A549 (cell line): ENCODE data around the gene ADORA1. TPM values are rescaled to one million over a fixed set of nuclear protein-coding genes. Genes with fewer than 3 reads are reported as not detected.
A peak's percentile ranks its signal among the peaks of the same experiment; 100 is the strongest.

ENCODE experiments used
- ATAC-seq, 2 experiments: fragments of 200-7000 bp in 1 of 2; fragments of >200 bp in 1 of 2; cut with Nextera tagmentation in 1 of 2; cut with Tn5 transposase in 1 of 2; 3 replicates each; pipeline versions ENCODE4 v1.8.0 to v1.9.1; 2018 to 2020; ENCODE audit warnings: mild to moderate bottlenecking in 1 of 2, moderate library complexity in 1 of 2
- CTCF ChIA-PET: fragments of 300-600 bp; sonication (Branson Sonifier 250); formaldehyde crosslinking; extraction: SDS; loops from one replicate; lab custom pipeline; 2021; ENCODE audit warnings: antibody characterized with exemption, inconsistent platforms; lab: Yijun Ruan, JAX
- POLR2A ChIA-PET: fragments of 350-600 bp; formaldehyde crosslinking; extraction: SDS; loops from one replicate; lab custom pipeline; 2021; ENCODE audit warnings: antibody characterized with exemption, inconsistent platforms; lab: Yijun Ruan, JAX
- DNase-seq, 2 experiments: peaks; one replicate each; pipeline versions ENCODE4 v3.0.0 to v3.0.0-alpha.2; 2011 to 2016; ENCODE audit warnings: low read depth in 1 of 2, low spot score in 1 of 2
- FAIRE-seq: peaks from 2 replicates; lab custom pipeline; 2011; peaks lifted over from hg19 to GRCh38; lab: Jason Lieb, UNC
- H3K27ac ChIP-seq, 2 experiments: fragments of >200 bp; sonication (Bioruptor Twin); formaldehyde crosslinking; 3 replicates each; pipeline ENCODE4 v1.5.1; 2016 to 2017
- H3K4me1 ChIP-seq: fragments of >200 bp; sonication (Bioruptor Twin); formaldehyde crosslinking; 3 replicates; pipeline ENCODE4 v1.6.1; 2016
- H3K4me2 ChIP-seq: fragments of >200 bp; sonication (Bioruptor Twin); formaldehyde crosslinking; 3 replicates; pipeline ENCODE4 v1.6.1; 2016
- H3K4me3 ChIP-seq: fragments of >200 bp; sonication (Bioruptor Twin); formaldehyde crosslinking; 3 replicates; pipeline ENCODE4 v1.5.1; 2016
- H3K9me3 ChIP-seq: fragments of >200 bp; sonication (Bioruptor Twin); formaldehyde crosslinking; 3 replicates; pipeline ENCODE4 v1.6.1; 2016
- BCL3 ChIP-seq: fragments of >200 bp; sonication (Bioruptor Twin); formaldehyde crosslinking; IDR thresholded peaks from 3 replicates; pipeline ENCODE4 v1.6.1; 2016
- EHMT2 ChIP-seq: fragments of 200-600 bp; sonication (generic); IDR thresholded peaks from 2 replicates; pipeline ENCODE4 v1.6.1; 2016; ENCODE audit warnings: antibody characterized with exemption, low read depth, mild to moderate bottlenecking, moderate library complexity
- EP300 ChIP-seq, 2 experiments: fragments of >200 bp; sonication (Bioruptor Twin); formaldehyde crosslinking; IDR thresholded peaks; 2 replicates in 1 of 2; 3 replicates in 1 of 2; pipeline ENCODE4 v1.6.1; 2016 to 2017
- ESRRA ChIP-seq: fragments of 150-350 bp; IDR thresholded peaks from 2 replicates; pipeline ENCODE4 v1.6.1; 2014; ENCODE audit warnings: mild to moderate bottlenecking, low read length, borderline replicate concordance
- FOSB ChIP-seq: fragments of 250-450 bp; sonication (Bioruptor Pico); IDR thresholded peaks from 2 replicates; pipeline ENCODE4 v1.5.0; 2020; ENCODE audit warnings: mild to moderate bottlenecking, moderate library complexity
- HEYL ChIP-seq: fragments of 250-450 bp; sonication (Bioruptor Pico); IDR thresholded peaks from 2 replicates; pipeline ENCODE4 v1.8.0; 2021; ENCODE audit warnings: mild to moderate bottlenecking, moderate library complexity
- HOXA7 ChIP-seq: fragments of 250-450 bp; sonication (Bioruptor Pico); IDR thresholded peaks from 2 replicates; pipeline ENCODE4 v1.5.0; 2020; ENCODE audit warnings: mild to moderate bottlenecking, moderate library complexity
- MAX ChIP-seq: IDR thresholded peaks from 2 replicates; pipeline ENCODE4 v1.6.1; 2012
- MAZ ChIP-seq: fragments of 150-350 bp; IDR thresholded peaks from 2 replicates; pipeline ENCODE4 v1.6.1; 2014; ENCODE audit warnings: antibody characterized with exemption, low read depth, low read length, borderline replicate concordance
- NFE2L2 ChIP-seq: fragments of 150-350 bp; conservative IDR thresholded peaks from 2 replicates; pipeline ENCODE4 v1.6.1; 2014; ENCODE audit warnings: low read length
- PBX3 ChIP-seq: IDR thresholded peaks from 2 replicates; pipeline ENCODE4 v1.6.1; 2012
- PHF8 ChIP-seq: fragments of 200-600 bp; sonication (generic); IDR thresholded peaks from 2 replicates; pipeline ENCODE4 v1.6.1; 2016; ENCODE audit warnings: low read depth, mild to moderate bottlenecking, antibody characterized with exemption, moderate library complexity, borderline replicate concordance
- POLR2AphosphoS2 ChIP-seq: conservative IDR thresholded peaks from 2 replicates; pipeline ENCODE4 v1.6.1; 2012; ENCODE audit warnings: low read length, improper control_type of control experiment, inconsistent platforms
- RAD21 ChIP-seq, 2 experiments: fragments of >200 bp in 1 of 2; sonication (Bioruptor Twin) in 1 of 2; formaldehyde crosslinking in 1 of 2; IDR thresholded peaks in 1 of 2; conservative IDR thresholded peaks in 1 of 2; 2 replicates in 1 of 2; 3 replicates in 1 of 2; pipeline ENCODE4 v1.6.1; 2012 to 2018; ENCODE audit warnings: inconsistent platforms in 1 of 2
- SMC3 ChIP-seq: fragments of >200 bp; sonication (Bioruptor Twin); formaldehyde crosslinking; IDR thresholded peaks from 3 replicates; pipeline ENCODE4 v1.6.1; 2018; ENCODE audit warnings: inconsistent platforms
- TFCP2L1 ChIP-seq: fragments of 250-450 bp; sonication (Bioruptor Pico); IDR thresholded peaks from 2 replicates; pipeline ENCODE4 v1.5.0; 2021; ENCODE audit warnings: mild to moderate bottlenecking
- ZNF302 ChIP-seq: fragments of 250-450 bp; sonication (Bioruptor Pico); IDR thresholded peaks from 2 replicates; pipeline ENCODE4 v1.9.0; 2021; ENCODE audit warnings: inconsistent platforms, mild to moderate bottlenecking, moderate library complexity
- WGBS: methylation state at CpG from one replicate; pipeline ENCODE4 v1.1.6; 2017; ENCODE audit errors: missing lambda C conversion rate; 5-methylcytosine and 5-hydroxymethylcytosine counted together
- polyA plus RNA-seq, 4 experiments: library from polyadenylated mRNA; depleted of rRNA in 3 of 4; stranded (reverse); fragments of >200 nt; fragmentation: RNase III in 1 of 4; extraction: RNeasy Plus Mini Kit Qiagen cat#74134 plus additional on column Dnase treatment in 1 of 4; gene quantifications; 2 replicates in 3 of 4; 3 replicates in 1 of 4; pipeline ENCODE4 v1.2.3, GENCODE V29; 2011 to 2017
- TF ChIP-seq, protein P1 (sequence below): fragments of >200 bp; sonication (Bioruptor Twin); formaldehyde crosslinking; IDR thresholded peaks from 3 replicates; pipeline ENCODE4 v1.5.1; 2016

ADORA1 gene
- polyA plus RNA-seq, 2 of the 4 experiments (the other 2 are of a cell fraction): 0.48 to 2.4 TPM

DNA sequence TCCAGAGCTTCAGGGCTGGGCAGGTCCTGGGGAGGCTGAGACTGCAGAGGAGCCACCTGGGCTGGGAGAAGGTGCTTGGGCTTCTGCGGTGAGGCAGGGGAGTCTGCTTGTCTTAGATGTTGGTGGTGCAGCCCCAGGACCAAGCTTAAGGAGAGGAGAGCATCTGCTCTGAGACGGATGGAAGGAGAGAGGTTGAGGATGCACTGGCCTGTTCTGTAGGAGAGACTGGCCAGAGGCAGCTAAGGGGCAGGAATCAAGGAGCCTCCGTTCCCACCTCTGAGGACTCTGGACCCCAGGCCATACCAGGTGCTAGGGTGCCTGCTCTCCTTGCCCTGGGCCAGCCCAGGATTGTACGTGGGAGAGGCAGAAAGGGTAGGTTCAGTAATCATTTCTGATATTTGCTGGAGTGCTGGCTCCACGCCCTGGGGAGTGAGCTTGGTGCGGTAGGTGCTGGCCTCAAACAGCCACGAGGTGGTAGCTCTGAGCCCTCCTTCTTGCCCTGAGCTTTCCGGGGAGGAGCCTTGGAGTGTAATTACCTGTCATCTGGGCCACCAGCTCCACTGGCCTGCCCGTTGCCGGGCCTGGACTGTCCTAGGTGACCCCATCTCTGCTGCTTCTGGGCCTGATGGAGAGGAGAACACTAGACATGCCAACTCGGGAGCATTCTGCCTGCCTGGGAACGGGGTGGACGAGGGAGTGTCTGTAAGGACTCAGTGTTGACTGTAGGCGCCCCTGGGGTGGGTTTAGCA, 38.8 kb downstream of the ADORA1 start:
- Histone ChIP-seq H3K27ac (no peak overlapping the region), H3K4me3 (no peak overlapping the region), H3K4me2 (no peak overlapping the region), H3K4me1 (no peaks in the 10 kb centered on the region), H3K9me3 (no peaks in the 10 kb centered on the region)
- FAIRE-seq (no peak), ATAC-seq (peak; percentile 38 to 84; a peak in 4 of 6 replicates), DNase-seq (peak in 1 of 2 experiments; percentile 15)
- POLR2A ChIA-PET: no interaction called here
- TF ChIP-seq POLR2AphosphoS2: no peak
- TF ChIP-seq, protein P1, sequence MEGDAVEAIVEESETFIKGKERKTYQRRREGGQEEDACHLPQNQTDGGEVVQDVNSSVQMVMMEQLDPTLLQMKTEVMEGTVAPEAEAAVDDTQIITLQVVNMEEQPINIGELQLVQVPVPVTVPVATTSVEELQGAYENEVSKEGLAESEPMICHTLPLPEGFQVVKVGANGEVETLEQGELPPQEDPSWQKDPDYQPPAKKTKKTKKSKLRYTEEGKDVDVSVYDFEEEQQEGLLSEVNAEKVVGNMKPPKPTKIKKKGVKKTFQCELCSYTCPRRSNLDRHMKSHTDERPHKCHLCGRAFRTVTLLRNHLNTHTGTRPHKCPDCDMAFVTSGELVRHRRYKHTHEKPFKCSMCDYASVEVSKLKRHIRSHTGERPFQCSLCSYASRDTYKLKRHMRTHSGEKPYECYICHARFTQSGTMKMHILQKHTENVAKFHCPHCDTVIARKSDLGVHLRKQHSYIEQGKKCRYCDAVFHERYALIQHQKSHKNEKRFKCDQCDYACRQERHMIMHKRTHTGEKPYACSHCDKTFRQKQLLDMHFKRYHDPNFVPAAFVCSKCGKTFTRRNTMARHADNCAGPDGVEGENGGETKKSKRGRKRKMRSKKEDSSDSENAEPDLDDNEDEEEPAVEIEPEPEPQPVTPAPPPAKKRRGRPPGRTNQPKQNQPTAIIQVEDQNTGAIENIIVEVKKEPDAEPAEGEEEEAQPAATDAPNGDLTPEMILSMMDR: peak; percentile 26; the same call in 1 of the 3 replicates
- no peak for TF ChIP-seq ESRRA
- TF ChIP-seq RAD21 (conservative IDR thresholded peaks at IDR 0.05 in 1 of 2, IDR thresholded peaks at IDR 0.05 in 1 of 2): peak in 1 of 2 experiments; percentile 16; a peak in 1 of 5 replicates
- no peak for TF ChIP-seq EHMT2
- no peak for TF ChIP-seq EP300 (IDR thresholded peaks at IDR 0.05)
- TF ChIP-seq HEYL (CRISPR knock-in tag): no peak
- TF ChIP-seq PHF8: no peak
- TF ChIP-seq HOXA7 (CRISPR knock-in tag): no peak
- TF ChIP-seq SMC3: 0 out of 3 replicates have a peak, but pooled peaks have one; percentile 40
- TF ChIP-seq NFE2L2: no peak
- no peak for TF ChIP-seq MAX
- CTCF ChIA-PET: interaction anchor here (0.7 to 3.1 kb wide), 8 partner anchors 18 to 127 kb away, joined by 3 to 30 read pairs (median 4); no protein-coding TSS in a partner anchor
- WGBS: 65% methylated on average over 13 of the region's 14 CpGs

DNA sequence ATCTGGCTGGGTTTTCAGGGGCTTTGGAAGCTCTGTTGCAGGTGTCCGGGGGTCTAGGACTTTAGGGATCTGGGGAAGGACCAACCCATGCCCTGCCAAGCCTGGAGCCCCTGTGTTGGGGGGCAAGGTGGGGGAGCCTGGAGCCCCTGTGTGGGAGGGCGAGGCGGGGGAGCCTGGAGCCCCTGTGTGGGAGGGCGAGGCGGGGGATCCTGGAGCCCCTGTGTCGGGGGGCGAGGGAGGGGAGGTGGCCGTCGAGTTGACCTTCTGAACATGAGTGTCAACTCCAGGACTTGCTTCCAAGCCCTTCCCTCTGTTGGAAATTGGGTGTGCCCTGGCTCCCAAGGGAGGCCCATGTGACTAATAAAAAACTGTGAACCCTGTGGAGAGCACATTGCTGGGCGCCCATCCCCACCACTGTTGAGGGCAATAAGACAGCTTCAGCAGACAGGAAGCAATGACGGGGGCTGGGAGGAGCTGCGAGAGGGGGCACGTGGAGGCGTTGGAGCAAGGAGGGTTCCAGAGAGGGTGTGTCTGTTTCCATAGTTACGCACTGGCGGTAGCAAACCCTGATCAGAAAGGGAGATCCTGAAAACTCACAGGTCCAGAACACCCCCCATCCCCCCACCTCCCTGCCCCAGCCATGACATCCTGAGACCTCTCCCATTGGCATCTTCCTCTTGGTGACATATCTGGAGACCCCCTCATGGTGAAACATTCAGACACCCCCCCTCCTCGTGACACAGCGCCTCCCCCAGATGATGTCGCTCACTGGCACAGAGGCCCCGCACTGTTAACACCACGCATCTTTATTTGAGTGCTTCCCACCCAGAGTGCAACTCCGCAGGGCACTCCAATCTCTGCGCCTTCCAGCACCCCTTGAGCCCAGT, 39.7 kb downstream of the ADORA1 start:
- DNase-seq: no peak
- no peak overlapping the region for H3K4me2 ChIP-seq
- CTCF ChIA-PET: interaction anchor here (0.9 to 13.2 kb wide), 8 partner anchors 12 to 128 kb away, joined by 3 to 188 read pairs (median 4); no protein-coding TSS in a partner anchor
- TF ChIP-seq PBX3: no peak
- TF ChIP-seq FOSB: no peak
- no peak for TF ChIP-seq TFCP2L1 (CRISPR knock-in tag)
- no peak for TF ChIP-seq BCL3
- no peak for TF ChIP-seq HEYL (CRISPR knock-in tag)
- no peak for TF ChIP-seq MAZ
- TF ChIP-seq ZNF302 (CRISPR knock-in tag): no peak
- POLR2A ChIA-PET: no interaction called here
- no peak overlapping the region for H3K4me3 ChIP-seq
- no peak overlapping the region for H3K27ac ChIP-seq
- no peak for ATAC-seq
- no peak for FAIRE-seq
- 82% methylated on average over 15 of the region's 23 CpGs for WGBS
- no peaks in the 10 kb centered on the region for H3K9me3 ChIP-seq
- H3K4me1 ChIP-seq: no peaks in the 10 kb centered on the region
